Measurements from ENCODE around the gene ESR1. TPM values are rescaled to one million over a fixed set of nuclear protein-coding genes. Genes with fewer than 3 reads are reported as not detected.

ESR1 gene
- polyA plus RNA-seq, 3 donors, result 0.12 to 0.24 (median 0.23) TPM

DNA sequence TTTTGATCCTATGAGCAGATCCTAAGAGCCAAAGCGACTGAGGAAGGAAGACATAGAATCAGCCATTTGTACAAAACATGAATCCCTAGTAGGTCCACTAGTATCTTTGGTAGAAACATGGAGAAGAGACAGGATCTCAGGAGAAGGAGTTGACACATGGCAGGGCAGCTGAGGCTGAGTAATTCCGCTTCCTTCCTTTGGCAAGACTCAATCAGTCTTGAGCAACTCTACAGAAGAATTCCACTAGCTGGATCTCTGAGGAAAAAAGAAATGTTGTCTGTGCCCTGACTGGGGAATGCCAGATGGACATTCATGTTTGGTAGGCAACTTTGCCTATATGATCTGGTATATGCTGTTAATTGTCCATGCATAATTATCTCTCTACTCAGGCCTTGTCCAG, 35.3 kb downstream of the ESR1 start:
- no peak overlapping the region for H3K4me3 Mint-ChIP-seq
- Histone ChIP-seq H3K4me2 (replicated peaks; ENCODE audit: extremely low read depth, low read length, poor library complexity, severe bottlenecking) (no peak overlapping the region), H2AFZ (ENCODE audit: insufficient read depth, low read depth, low read length, poor library complexity, severe bottlenecking) (no peak overlapping the region), H3K9ac (ENCODE audit: insufficient read depth, low read length, poor library complexity, severe bottlenecking) (no peak overlapping the region), H3K79me2 (ENCODE audit: insufficient read depth, low read length) (no peaks in the 10 kb centered on the region), H4K20me1 (ENCODE audit: insufficient read depth, low read length) (no peaks in the 10 kb centered on the region), H3K36me3 (replicated peaks in 1 of 2; ENCODE audit: control insufficient read depth in 1 of 2, insufficient read depth in 2 of 2, low read length in 2 of 2) (no peaks in the 10 kb centered on the region), H3K4me3 (replicated peaks in 1 of 3; ENCODE audit: low read depth in 2 of 3, low read length in 3 of 3) (no peak overlapping the region), H3K27me3 (ENCODE audit: control insufficient read depth in 2 of 2, insufficient read depth in 2 of 2, low read length in 2 of 2) (no peaks in the 10 kb centered on the region), H3K27ac (ENCODE audit: low read depth in 1 of 2, low read length in 2 of 2) (no peak overlapping the region), H3K9me3 (replicated peaks in 1 of 2; ENCODE audit: control insufficient read depth in 1 of 2, insufficient read depth in 1 of 2, low read length in 2 of 2) (no peaks in the 10 kb centered on the region), H3K4me1 (ENCODE audit: control insufficient read depth in 1 of 2, insufficient read depth in 2 of 2, low read length in 2 of 2) (peaks cover 0 to 3% of the 10 kb centered on the region in 2 donors)
- peaks cover 0 to 1% (median 0%) of the 10 kb centered on the region in 7 donors for H3K9me3 Mint-ChIP-seq
- peaks cover 7% of the 10 kb centered on the region for H3K4me1 Mint-ChIP-seq
- WGBS (ENCODE audit: insufficient coverage), result no CpG with 5 or more reads among the region's 2 CpGs
- H3K27ac Mint-ChIP-seq, result no peak overlapping the region
- H3K27me3 Mint-ChIP-seq (ENCODE audit: low read depth in 3 of 3), result peaks cover 0 to 3% (median 0%) of the 10 kb centered on the region in 3 donors
- no peaks in the 10 kb centered on the region for H3K36me3 Mint-ChIP-seq
- TF ChIP-seq, protein P1, sequence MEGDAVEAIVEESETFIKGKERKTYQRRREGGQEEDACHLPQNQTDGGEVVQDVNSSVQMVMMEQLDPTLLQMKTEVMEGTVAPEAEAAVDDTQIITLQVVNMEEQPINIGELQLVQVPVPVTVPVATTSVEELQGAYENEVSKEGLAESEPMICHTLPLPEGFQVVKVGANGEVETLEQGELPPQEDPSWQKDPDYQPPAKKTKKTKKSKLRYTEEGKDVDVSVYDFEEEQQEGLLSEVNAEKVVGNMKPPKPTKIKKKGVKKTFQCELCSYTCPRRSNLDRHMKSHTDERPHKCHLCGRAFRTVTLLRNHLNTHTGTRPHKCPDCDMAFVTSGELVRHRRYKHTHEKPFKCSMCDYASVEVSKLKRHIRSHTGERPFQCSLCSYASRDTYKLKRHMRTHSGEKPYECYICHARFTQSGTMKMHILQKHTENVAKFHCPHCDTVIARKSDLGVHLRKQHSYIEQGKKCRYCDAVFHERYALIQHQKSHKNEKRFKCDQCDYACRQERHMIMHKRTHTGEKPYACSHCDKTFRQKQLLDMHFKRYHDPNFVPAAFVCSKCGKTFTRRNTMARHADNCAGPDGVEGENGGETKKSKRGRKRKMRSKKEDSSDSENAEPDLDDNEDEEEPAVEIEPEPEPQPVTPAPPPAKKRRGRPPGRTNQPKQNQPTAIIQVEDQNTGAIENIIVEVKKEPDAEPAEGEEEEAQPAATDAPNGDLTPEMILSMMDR (IDR thresholded peaks at IDR 0.05), result no peak
- no peak for DNase-seq
- intact Hi-C loops (cut with micrococcal nuclease), result no loop called here

DNA sequence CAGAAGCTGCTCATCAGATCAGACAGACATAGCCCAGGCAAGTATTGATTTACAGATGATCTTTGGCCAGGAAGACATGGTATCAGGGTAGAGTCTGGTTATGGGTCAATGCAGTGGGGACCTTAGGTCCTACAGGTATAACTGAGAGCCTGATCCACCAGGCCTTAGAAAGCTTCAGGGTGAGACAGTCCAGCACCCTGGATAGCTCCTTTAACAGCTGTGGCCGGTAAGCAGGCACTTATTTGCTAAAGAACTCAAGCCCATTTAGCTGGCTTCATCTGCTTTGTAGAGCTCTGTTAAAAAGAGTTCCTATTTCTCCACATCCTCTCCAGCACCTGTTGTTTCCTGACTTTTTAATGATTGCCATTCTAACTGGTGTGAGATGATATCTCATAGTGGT, 39.6 kb downstream of the ESR1 start:
- no peak overlapping the region for H3K27ac ChIP-seq (ENCODE audit: low read depth in 1 of 2, low read length in 2 of 2)
- H3K4me2 ChIP-seq (replicated peaks; ENCODE audit: extremely low read depth, low read length, poor library complexity, severe bottlenecking), result no peak overlapping the region
- TF ChIP-seq, protein P1 (IDR thresholded peaks at IDR 0.05), result no peak
- no peak overlapping the region for H3K9ac ChIP-seq (ENCODE audit: insufficient read depth, low read length, poor library complexity, severe bottlenecking)
- no peak for DNase-seq
- H3K9me3 ChIP-seq (replicated peaks in 1 of 2; ENCODE audit: control insufficient read depth in 1 of 2, insufficient read depth in 1 of 2, low read length in 2 of 2), result no peaks in the 10 kb centered on the region
- H4K20me1 ChIP-seq (ENCODE audit: insufficient read depth, low read length), result no peaks in the 10 kb centered on the region
- Mint-ChIP-seq H3K36me3 (no peaks in the 10 kb centered on the region), H3K4me3 (no peak overlapping the region), H3K27ac (no peak overlapping the region), H3K27me3 (ENCODE audit: low read depth in 3 of 3) (peaks cover 0 to 1% (median 0%) of the 10 kb centered on the region in 3 donors), H3K9me3 (peaks cover 0 to 1% (median 0%) of the 10 kb centered on the region in 7 donors), H3K4me1 (no peaks in the 10 kb centered on the region)
- no peaks in the 10 kb centered on the region for H3K79me2 ChIP-seq (ENCODE audit: insufficient read depth, low read length)
- H3K27me3 ChIP-seq (ENCODE audit: control insufficient read depth in 2 of 2, insufficient read depth in 2 of 2, low read length in 2 of 2), result no peaks in the 10 kb centered on the region
- H3K4me1 ChIP-seq (ENCODE audit: control insufficient read depth in 1 of 2, insufficient read depth in 2 of 2, low read length in 2 of 2), result no peaks in the 10 kb centered on the region
- no peak overlapping the region for H3K4me3 ChIP-seq (replicated peaks in 1 of 3; ENCODE audit: low read depth in 2 of 3, low read length in 3 of 3)
- no peaks in the 10 kb centered on the region for H3K36me3 ChIP-seq (replicated peaks in 1 of 2; ENCODE audit: control insufficient read depth in 1 of 2, insufficient read depth in 2 of 2, low read length in 2 of 2)
- H2AFZ ChIP-seq (ENCODE audit: insufficient read depth, low read depth, low read length, poor library complexity, severe bottlenecking), result no peak overlapping the region
- intact Hi-C loops (cut with micrococcal nuclease), result no loop called here
- 80% methylated on average over 1 of the region's 1 CpG for WGBS (ENCODE audit: insufficient coverage)

Measured in CD14-positive monocyte (primary cell).